Left kidney (tissue), 2 donors: ENCODE data around the gene LGALSL. TPM values are rescaled to one million over a fixed set of nuclear protein-coding genes. Genes with fewer than 3 reads are reported as not detected.
"Not testable (repeated sequence)": the region's sequence is repeated elsewhere in the genome, so short reads cannot be mapped to it uniquely, and the experiment has no call there.

Source experiments
- DNase-seq: peaks from one replicate; pipeline ENCODE4 v3.0.0-alpha.2; 2013
- polyA plus RNA-seq: library from polyadenylated mRNA; unstranded; fragments of 120-200 nt; gene quantifications from one replicate; pipeline ENCODE4 v1.2.1, GENCODE V29; 2013; ENCODE audit not compliant: insufficient read length

Gene LGALSL
- polyA plus RNA-seq, 1 donor = 41.8 TPM

GRCh38 chr2:64440843-64441242, 13.1 kb upstream of the LGALSL start:
- no peak for DNase-seq

DNA sequence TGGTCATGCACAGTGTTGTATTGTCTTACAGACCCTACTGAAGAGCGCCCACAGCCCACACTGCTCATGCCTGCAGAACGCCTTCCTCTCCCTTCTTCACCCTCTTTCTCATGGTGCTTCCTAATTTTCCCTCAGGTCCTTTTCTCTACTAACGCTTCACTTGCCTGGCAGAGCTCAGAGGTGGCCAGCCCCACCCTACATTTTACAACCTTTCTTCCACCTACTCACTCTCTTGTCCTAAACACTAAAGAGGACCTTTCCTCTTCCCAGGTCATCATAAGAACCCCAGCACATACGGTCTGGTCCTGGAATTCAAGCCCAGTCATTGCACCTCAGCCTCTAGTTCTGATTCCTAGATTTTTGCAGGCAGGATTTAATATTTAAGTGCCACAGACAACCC, 11.7 kb upstream of the LGALSL start:
- DNase-seq = no peak

DNA sequence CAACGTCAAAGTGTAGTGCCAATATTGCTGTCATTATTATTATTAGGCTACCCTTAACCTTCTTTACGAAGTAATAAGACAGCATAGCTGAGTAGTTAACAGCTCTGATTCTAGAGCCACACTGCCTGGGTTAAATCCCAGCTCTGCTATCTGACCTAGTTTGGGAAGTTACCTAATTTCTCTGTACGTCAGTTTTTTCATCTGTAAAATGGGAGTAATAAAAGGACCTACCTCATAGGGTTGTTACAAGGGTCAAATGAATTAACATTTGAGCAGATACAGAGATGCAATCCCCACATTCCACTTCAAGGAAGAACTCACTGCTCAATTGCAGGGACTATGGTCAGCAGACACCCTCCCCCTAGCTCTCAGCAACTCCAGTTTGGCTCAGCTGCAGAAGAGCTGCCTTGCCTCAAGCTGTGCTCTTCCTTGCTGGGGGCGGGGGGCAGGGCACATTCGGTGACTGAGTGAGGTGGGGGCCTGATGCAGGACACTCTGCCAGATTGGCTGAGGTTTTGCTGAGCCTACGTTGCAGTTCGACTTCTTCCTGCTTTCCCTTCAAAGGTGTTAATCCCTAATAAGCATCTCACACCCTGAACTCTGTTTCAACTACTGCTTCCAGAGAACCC, 11.0 kb upstream of the LGALSL start:
- DNase-seq = no peak

GRCh38 chr2:64445970-64446369, 8.0 kb upstream of the LGALSL start:
- not testable (repeated sequence) for DNase-seq

GRCh38 chr2:64447317-64448040, 6.5 kb upstream of the LGALSL start:
- no peak for DNase-seq

- DNase-seq = no peak
These were observed 5.9 kb upstream of the LGALSL start for GRCh38 chr2:64448041-64448426.

- no peak for DNase-seq
These were observed 2.9 kb upstream of the LGALSL start for GRCh38 chr2:64451051-64451450.

- DNase-seq = peak; percentile 39
These were observed 697 bp downstream of the LGALSL start for GRCh38 chr2:64454386-64455332.

DNA sequence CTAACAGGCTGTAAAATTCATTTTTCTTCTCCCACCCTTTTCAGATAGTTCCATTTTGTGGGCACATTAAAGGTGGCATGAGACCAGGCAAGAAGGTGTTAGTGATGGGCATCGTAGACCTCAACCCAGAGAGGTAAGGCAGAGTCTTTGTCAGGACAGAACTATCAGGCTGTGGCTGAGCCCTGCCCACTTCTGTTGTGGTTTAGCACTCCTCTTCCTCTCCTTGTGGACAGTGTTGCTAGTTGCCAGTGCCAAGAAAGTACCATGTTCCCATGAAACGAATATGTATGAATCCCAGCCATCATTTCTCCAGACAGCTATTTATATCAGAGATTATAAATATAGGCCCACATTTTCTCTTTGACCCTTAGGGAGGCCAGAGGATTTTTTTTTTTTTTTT, 1.6 kb downstream of the LGALSL start:
- no peak for DNase-seq

- no peak for DNase-seq
These were observed 2.3 kb downstream of the LGALSL start for GRCh38 chr2:64456293-64456692.

DNA sequence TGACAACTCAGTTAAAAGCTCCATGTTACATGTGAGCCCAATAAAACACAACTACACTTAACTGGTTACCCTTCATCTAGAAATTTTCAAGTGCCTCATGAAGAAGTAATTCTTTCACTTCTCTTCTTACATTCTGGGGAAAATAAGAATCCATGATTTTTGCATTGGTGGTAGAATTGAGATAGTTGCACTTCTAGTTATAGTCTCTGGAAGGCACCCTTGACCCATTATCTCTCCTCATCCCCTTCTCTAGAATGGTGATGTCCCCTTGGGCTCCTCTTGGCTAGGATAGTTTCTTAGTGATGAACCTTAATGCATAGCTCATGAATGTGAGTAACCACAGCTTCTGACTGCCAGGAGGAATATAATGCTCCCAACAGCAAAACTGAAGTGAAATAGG, 3.6 kb downstream of the LGALSL start:
- DNase-seq = no peak

DNA sequence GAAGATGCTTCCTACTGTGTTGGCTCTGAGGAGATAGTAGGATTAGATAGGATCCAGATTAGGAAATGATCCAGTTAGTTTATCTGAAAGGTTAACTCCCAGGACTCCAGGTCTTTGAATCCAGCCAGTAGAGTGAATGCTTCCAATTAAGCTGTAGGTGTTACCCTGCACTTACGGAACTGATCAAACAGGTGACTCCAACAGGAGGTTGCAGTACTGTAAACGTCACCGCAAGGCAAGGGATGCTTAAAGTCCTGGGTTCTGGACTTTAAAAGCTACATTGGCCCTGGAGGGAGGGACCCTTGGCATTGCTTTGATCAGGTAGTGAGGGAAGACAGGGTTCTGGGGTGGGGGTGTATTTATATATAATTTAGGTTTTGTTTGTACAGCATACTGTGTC, 5.6 kb downstream of the LGALSL start:
- DNase-seq = no peak

DNA sequence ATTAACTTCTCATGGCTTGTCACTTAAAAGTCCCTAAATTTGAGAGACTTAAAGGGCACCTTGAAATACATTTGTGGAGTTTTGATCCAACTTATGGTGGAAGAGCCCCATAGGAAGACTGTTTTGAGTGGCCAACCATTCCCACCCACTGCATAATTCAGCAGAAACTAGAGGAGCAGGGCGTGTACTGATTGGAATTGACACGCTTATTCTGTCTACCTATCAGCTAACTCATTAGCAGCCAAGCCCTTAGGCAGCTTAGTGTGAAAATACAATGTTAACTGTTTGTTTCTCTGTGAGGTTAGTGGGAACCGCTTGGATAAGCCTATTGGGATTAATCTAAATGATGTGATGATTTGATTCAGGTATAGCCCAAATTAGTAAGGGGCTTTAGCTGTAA, 6.4 kb downstream of the LGALSL start:
- DNase-seq = no peak

GRCh38 chr2:64461271-64462058, 7.5 kb downstream of the LGALSL start:
- DNase-seq = no peak

- no peak for DNase-seq
These were observed 8.2 kb downstream of the LGALSL start for GRCh38 chr2:64462171-64462570.

GRCh38 chr2:64462940-64463700, 9.2 kb downstream of the LGALSL start:
- no peak for DNase-seq

DNA sequence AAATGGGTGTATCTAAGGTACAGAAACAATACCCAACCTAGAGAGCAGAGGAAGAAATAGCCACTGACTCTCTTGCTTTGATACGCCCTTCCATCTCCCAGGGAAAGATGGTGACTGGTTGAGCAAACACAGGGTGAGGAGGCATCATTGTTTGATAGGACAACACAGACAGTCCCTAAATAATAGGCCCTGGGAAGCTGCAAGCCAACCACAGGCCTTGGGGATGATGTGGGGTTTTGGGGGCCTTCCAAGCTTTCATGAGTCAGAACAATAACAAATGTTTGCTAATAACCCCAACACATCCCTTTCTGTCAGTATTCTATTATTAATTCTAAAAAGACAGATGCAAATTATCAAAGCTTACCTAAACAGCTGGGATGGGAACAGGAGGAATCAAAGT, 9.8 kb downstream of the LGALSL start:
- DNase-seq = no peak

- DNase-seq = no peak
These were observed 12.6 kb downstream of the LGALSL start for GRCh38 chr2:64466478-64467085.

DNA sequence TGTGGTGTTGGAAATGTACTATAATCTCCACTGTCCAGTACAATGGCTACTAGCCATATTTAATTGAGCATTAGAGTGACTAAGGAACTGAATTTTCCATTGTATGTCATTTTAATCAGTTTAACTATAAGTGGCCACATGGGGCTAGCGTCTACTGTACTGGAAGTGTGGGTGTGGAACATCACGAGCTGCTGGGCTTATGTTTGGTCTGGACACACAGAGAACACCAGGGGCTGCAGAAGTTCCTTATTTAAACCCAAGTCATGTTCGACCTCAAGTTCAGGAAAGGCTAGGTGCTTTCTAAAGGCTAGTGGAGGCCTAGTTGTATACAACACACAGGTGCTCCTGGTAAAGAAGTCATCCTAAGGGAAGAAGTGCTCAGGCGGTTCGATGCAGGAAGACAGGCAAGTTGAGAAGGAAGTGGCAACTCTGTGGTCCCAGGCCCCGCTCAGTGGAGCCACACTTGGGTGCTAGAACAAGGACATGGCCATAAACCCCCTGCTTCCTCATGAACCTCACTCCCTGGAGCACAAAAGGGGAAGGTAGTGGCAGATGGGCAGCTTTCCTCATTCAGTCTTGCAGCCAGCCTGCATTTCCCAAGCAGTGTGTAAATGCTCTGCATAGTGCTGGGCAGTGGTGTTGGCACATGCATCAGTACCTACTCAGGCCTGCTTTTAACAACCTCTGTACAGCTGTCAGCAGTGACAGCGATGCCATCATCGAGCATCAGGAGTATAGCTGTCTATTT, 13.3 kb downstream of the LGALSL start:
- DNase-seq = no peak

DNA sequence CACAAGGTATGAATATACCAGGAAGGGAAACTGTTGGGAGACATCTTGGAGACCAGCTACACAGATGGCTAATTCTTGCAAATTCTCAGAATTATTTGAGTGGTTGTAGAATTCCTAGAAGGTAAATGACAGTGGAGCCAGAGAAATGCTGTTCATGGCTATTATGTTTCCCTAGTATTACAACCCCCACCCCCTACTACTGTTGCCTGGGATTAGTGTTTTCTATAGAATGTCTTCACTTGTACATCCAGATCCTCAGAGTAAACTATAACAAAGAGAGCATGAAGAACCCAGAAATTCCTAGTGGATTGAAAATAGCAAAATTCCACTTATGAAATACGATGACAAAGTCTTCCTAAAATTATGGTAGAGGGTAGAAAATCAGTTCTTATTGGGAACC, 15.3 kb downstream of the LGALSL start:
- DNase-seq = no peak
